HCT116 (cell line): ENCODE measurements around the gene MAPK8IP3. TPM values are rescaled to one million over a fixed set of nuclear protein-coding genes. Genes with fewer than 3 reads are reported as not detected.

ENCODE experiments used
- ATAC-seq: fragments of 200-7000 bp; cut with Tn5 transposase; 2 replicates; pipeline ENCODE4 v1.9.1; 2020; ENCODE audit warnings: mild to moderate bottlenecking, moderate library complexity
- BruUV-seq: library from RNA; stranded (reverse); fragments of 400-500 nt; replicated peaks from 2 replicates; lab custom pipeline; 2021; lab: Mats Ljungman, UMichigan
- CTCF ChIA-PET: fragments of 300-600 bp; sonication (Branson Sonifier 250); formaldehyde crosslinking; loops from one replicate; lab custom pipeline; 2021; ENCODE audit warnings: antibody characterized with exemption; lab: Charles Lee
- POLR2A ChIA-PET: fragments of 300-600, 350-600 bp; sonication (Branson Sonifier 250); formaldehyde crosslinking; loops from one replicate; lab custom pipeline; 2021; ENCODE audit warnings: antibody characterized with exemption; lab: Charles Lee
- RAD21 ChIA-PET, 2 experiments: fragments of 300-600 bp; sonication (Branson Sonifier 250); formaldehyde crosslinking; loops; one replicate each; lab custom pipeline; 2023; ENCODE audit warnings: low total read pairs in 2 of 2; ENCODE audit not compliant: uncharacterized antibody in 2 of 2, unreplicated experiment in 2 of 2, low non-redundant PET in 1 of 2; lab: Charles Lee
- DNase-seq: peaks from one replicate; pipeline ENCODE4 v3.0.0-alpha.2; 2010; ENCODE audit warnings: low read depth, low spot score
- H2AFZ ChIP-seq: fragments of 200-600 bp; shearing (Covaris generic), sonication (generic); 2 replicates; pipeline ENCODE4 v1.6.1; 2017; ENCODE audit warnings: low read depth, mixed run types, mixed read lengths, antibody characterized with exemption, low read length; ENCODE audit not compliant: poor library complexity, severe bottlenecking
- H3K27ac ChIP-seq: 2 replicates; pipeline ENCODE4 v1.5.1; 2012; ENCODE audit warnings: low read depth, low read length
- H3K27me3 ChIP-seq: fragments of 200-600 bp; sonication (generic); 2 replicates; pipeline ENCODE4 v1.6.1; 2016; ENCODE audit warnings: mixed run types, low read length, mixed read lengths; ENCODE audit not compliant: insufficient read depth
- H3K36me3 ChIP-seq, 2 experiments: fragments of 200-500 bp in 1 of 2; fragments of 200-600 bp in 1 of 2; sonication (Bioruptor generic) in 1 of 2; sonication (generic) in 1 of 2; 2 replicates each; pipeline versions ENCODE4 v1.5.1 to v1.6.1; 2014 to 2016; ENCODE audit warnings: low read length in 2 of 2, inconsistent platforms in 1 of 2, mixed read lengths in 1 of 2, mixed run types in 1 of 2; ENCODE audit not compliant: insufficient read depth in 2 of 2, control insufficient read depth in 1 of 2
- H3K4me1 ChIP-seq, 2 experiments: fragments of 200-600 bp in 1 of 2; sonication (generic) in 1 of 2; 2 replicates each; pipeline versions ENCODE4 v1.5.1 to v1.6.1; 2012 to 2017; ENCODE audit warnings: low read length in 2 of 2, inconsistent platforms in 1 of 2, mild to moderate bottlenecking in 1 of 2, mixed read lengths in 1 of 2, mixed run types in 1 of 2, moderate library complexity in 1 of 2; ENCODE audit not compliant: insufficient read depth in 2 of 2, control insufficient read depth in 1 of 2
- H3K4me2 ChIP-seq: fragments of 200-600 bp; sonication (generic); 2 replicates; pipeline ENCODE4 v1.6.1; 2017; ENCODE audit warnings: mixed run types, low read length, mixed read lengths
- H3K4me3 ChIP-seq, 2 experiments: fragments of 200-600 bp in 1 of 2; sonication (generic) in 1 of 2; replicated peaks in 1 of 2; 2 replicates each; pipeline ENCODE4 v1.5.1; 2011 to 2016; ENCODE audit warnings: low read length in 2 of 2, control low read depth in 1 of 2, low read depth in 1 of 2, mild to moderate bottlenecking in 1 of 2, mixed read lengths in 1 of 2, mixed run types in 1 of 2
- H3K79me2 ChIP-seq: fragments of 200-600 bp; sonication (generic); 2 replicates; pipeline ENCODE4 v1.6.1; 2017; ENCODE audit warnings: mild to moderate bottlenecking, mixed run types, low read length, moderate library complexity, mixed read lengths; ENCODE audit not compliant: insufficient read depth
- H3K9ac ChIP-seq: fragments of 200-600 bp; sonication (generic); 2 replicates; pipeline ENCODE4 v1.6.1; 2016; ENCODE audit warnings: low read length, mixed read lengths
- H3K9me2 ChIP-seq: fragments of 200-600 bp; sonication (generic), shearing (Covaris generic); 2 replicates; pipeline ENCODE4 v1.6.1; 2017; ENCODE audit warnings: mixed run types, mild to moderate bottlenecking, moderate library complexity; ENCODE audit not compliant: insufficient read depth
- H3K9me3 ChIP-seq, 2 experiments: fragments of 200-500 bp in 1 of 2; fragments of 200-600 bp in 1 of 2; sonication (Bioruptor generic) in 1 of 2; sonication (generic) in 1 of 2; 2 replicates each; pipeline ENCODE4 v1.6.1; 2014 to 2017; ENCODE audit warnings: low read length in 2 of 2, mixed read lengths in 2 of 2, inconsistent platforms in 1 of 2, low read depth in 1 of 2, mild to moderate bottlenecking in 1 of 2, mixed run types in 1 of 2, moderate library complexity in 1 of 2; ENCODE audit not compliant: control insufficient read depth in 1 of 2, insufficient read depth in 1 of 2
- H4K20me1 ChIP-seq: fragments of 200-600 bp; sonication (generic), shearing (Covaris generic); 2 replicates; pipeline ENCODE4 v1.6.1; 2017; ENCODE audit warnings: mixed run types, mild to moderate bottlenecking, moderate library complexity; ENCODE audit not compliant: insufficient read depth
- CBX3 ChIP-seq: IDR thresholded peaks from 2 replicates; pipeline ENCODE4 v1.6.1; 2012; ENCODE audit warnings: low read depth
- CEBPB ChIP-seq: IDR thresholded peaks from 2 replicates; pipeline ENCODE4 v1.6.1; 2012; ENCODE audit warnings: low read depth
- CTCF ChIP-seq, 3 experiments: fragments of 200-600 bp in 1 of 3; sonication (generic) in 1 of 3; IDR thresholded peaks in 2 of 3; conservative IDR thresholded peaks in 1 of 3; 2 replicates each; pipeline ENCODE4 v1.5.1; 2012 to 2017; ENCODE audit warnings: low read depth in 2 of 3, low read length in 2 of 3, antibody characterized with exemption in 1 of 3, borderline replicate concordance in 1 of 3, control low read depth in 1 of 3, mild to moderate bottlenecking in 1 of 3, mixed read lengths in 1 of 3, mixed run types in 1 of 3, moderate library complexity in 1 of 3; ENCODE audit not compliant: insufficient read depth in 1 of 3
- EZH2 ChIP-seq: fragments of 200-600 bp; sonication (generic); IDR thresholded peaks from 2 replicates; pipeline ENCODE4 v1.6.1; 2017; ENCODE audit warnings: antibody characterized with exemption, mixed run types
- FOSL1 ChIP-seq: IDR thresholded peaks from 2 replicates; pipeline ENCODE4 v1.6.1; 2012; ENCODE audit warnings: low read depth
- JUND ChIP-seq: IDR thresholded peaks from 2 replicates; pipeline ENCODE4 v1.6.1; 2012
- MAX ChIP-seq: IDR thresholded peaks from 2 replicates; pipeline ENCODE4 v1.6.1; 2012
- POLR2A ChIP-seq: IDR thresholded peaks from 2 replicates; pipeline ENCODE4 v1.7.0; 2011; ENCODE audit warnings: borderline replicate concordance; ENCODE audit not compliant: insufficient read depth, insufficient read length; ENCODE audit errors: extremely low read depth
- POLR2AphosphoS5 ChIP-seq: IDR thresholded peaks from 2 replicates; pipeline ENCODE4 v1.6.1; 2011; ENCODE audit warnings: mild to moderate bottlenecking, low read depth, low read length, moderate library complexity
- RAD21 ChIP-seq: IDR thresholded peaks from 2 replicates; pipeline ENCODE4 v1.6.1; 2012; ENCODE audit warnings: low read depth, mild to moderate bottlenecking
- SP1 ChIP-seq: IDR thresholded peaks from 2 replicates; pipeline ENCODE4 v1.6.1; 2012; ENCODE audit warnings: low read depth
- SRF ChIP-seq: IDR thresholded peaks from 2 replicates; pipeline ENCODE4 v1.6.1; 2012; ENCODE audit warnings: low read depth
- TCF7L2 ChIP-seq: IDR thresholded peaks from 2 replicates; pipeline ENCODE4 v1.7.0; 2011; ENCODE audit warnings: borderline replicate concordance, inconsistent platforms; ENCODE audit not compliant: insufficient read depth, insufficient read length; ENCODE audit errors: extremely low read depth
- YY1 ChIP-seq: IDR thresholded peaks from 2 replicates; pipeline ENCODE4 v1.6.1; 2011; ENCODE audit warnings: low read length, low read depth, moderate library complexity, mild to moderate bottlenecking; ENCODE audit not compliant: insufficient replicate concordance; ENCODE audit errors: extremely low read depth
- ZBTB33 ChIP-seq: IDR thresholded peaks from 2 replicates; pipeline ENCODE4 v1.6.1; 2011; ENCODE audit warnings: mild to moderate bottlenecking, low read length, moderate library complexity; ENCODE audit not compliant: insufficient replicate concordance; ENCODE audit errors: extremely low read depth
- ZFX ChIP-seq: fragments of 450-650 bp; IDR thresholded peaks from 2 replicates; pipeline ENCODE4 v1.6.1; 2017
- ZNF274 ChIP-seq: fragments of 200-500 bp; sonication (Bioruptor generic); IDR thresholded peaks from 2 replicates; pipeline ENCODE4 v1.6.1; 2014; ENCODE audit warnings: mild to moderate bottlenecking, low read depth, low read length, inconsistent platforms
- intact Hi-C: fragments of 100-400 bp; cut with micrococcal nuclease; formaldehyde crosslinking; loops from 2 replicates; pipeline ENCODE4 v1.10.0; 2022
- total RNA-seq: library from RNA; stranded (reverse); gene quantifications from one replicate; pipeline ENCODE4 v1.2.1, GENCODE V29; 2021; ENCODE audit not compliant: unreplicated experiment

The MAPK8IP3 gene
- total RNA-seq, 1 experiment from 2014 or later, result 75.3 TPM

- TF ChIP-seq CTCF (IDR thresholded peaks at IDR 0.05 in 2 of 3, conservative IDR thresholded peaks at IDR 0.05 in 1 of 3; ENCODE audit: borderline replicate concordance in 1 of 3, insufficient read depth in 1 of 3, low read depth in 2 of 3, low read length in 2 of 3) (no peak), POLR2A (no peak), EZH2 (no peak), RAD21 (no peak), SP1 (no peak), TCF7L2 (no peak), MAX (no peak), CBX3 (no peak)
These were observed 88.4 kb downstream of the MAPK8IP3 start (continued) for GRCh38 chr16:1794221-1794871.

- Histone ChIP-seq H2AFZ (no peak overlapping the region), H3K9ac (no peak overlapping the region), H3K9me2 (no peaks in the 10 kb centered on the region), H3K36me3 (no peaks in the 10 kb centered on the region), H3K27me3 (no peaks in the 10 kb centered on the region), H3K9me3 (peaks cover 0 to 4% of the 10 kb centered on the region in 2 experiments; a peak in 2 of 4 replicates), H3K4me2 (no peak overlapping the region), H3K79me2 (no peaks in the 10 kb centered on the region), H3K4me3 (no peak overlapping the region), H3K27ac (no peak overlapping the region), H4K20me1 (no peaks in the 10 kb centered on the region), H3K4me1 (no peaks in the 10 kb centered on the region)
- RAD21 ChIA-PET, result no interaction called here
- BruUV-seq, result no TSS peak
- ATAC-seq, result no peak
- no peak for DNase-seq
- intact Hi-C loops, result no loop called here
- POLR2A ChIA-PET, result no interaction called here
- CTCF ChIA-PET, result interaction anchor here (0.6 kb wide), 1 partner anchor 220 kb away, joined by 3 read pairs; no protein-coding TSS in a partner anchor
- TF ChIP-seq SRF, result no peak
- TF ChIP-seq FOSL1, result no peak
- no peak for TF ChIP-seq JUND
- no peak for TF ChIP-seq ZFX
- no peak for TF ChIP-seq CTCF (IDR thresholded peaks at IDR 0.05 in 2 of 3, conservative IDR thresholded peaks at IDR 0.05 in 1 of 3; ENCODE audit: borderline replicate concordance in 1 of 3, insufficient read depth in 1 of 3, low read depth in 2 of 3, low read length in 2 of 3)
- TF ChIP-seq YY1, result no peak
- TF ChIP-seq ZBTB33, result no peak
- TF ChIP-seq CEBPB, result no peak
- no peak for TF ChIP-seq POLR2AphosphoS5
- TF ChIP-seq POLR2A, result no peak
- TF ChIP-seq ZNF274, result no peak
These were observed 89.1 kb downstream of the MAPK8IP3 start for GRCh38 chr16:1794908-1795666.
